ENCODE data around the gene TRIB2.
"Not testable (repeated sequence)": the region's sequence is repeated elsewhere in the genome, so short reads cannot be mapped to it uniquely, and the experiment has no call there.

Gene TRIB2

GRCh38 chr2:12716282-12717190 is at the start of gene TRIB2:
TSS of gene TRIB2 (plus strand) at chr2:12716936. CDS start at chr2:12718308, 1,372 bp downstream.
- DNase-seq: peak; percentile 90

DNA sequence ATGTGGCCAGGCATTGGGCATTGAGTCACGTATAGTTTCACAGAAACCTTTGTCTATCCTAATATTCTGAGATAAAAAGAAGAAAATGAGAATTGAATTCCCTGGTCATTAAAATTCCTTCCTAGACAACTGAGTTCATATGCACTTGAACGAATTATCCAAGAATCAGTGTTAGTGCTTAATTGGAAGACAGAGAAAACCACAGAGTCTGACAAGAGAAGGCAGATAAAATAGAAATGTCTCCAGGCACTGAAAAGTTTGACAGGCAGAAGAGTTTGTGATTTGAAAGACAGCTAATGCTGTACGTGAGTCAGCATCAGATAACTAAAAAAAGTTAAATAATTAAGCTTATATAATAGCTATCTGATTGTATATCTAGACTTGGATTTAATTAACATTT is 47.7 kb upstream of the TRIB2 start:
- DNase-seq: no peak

- no peak for DNase-seq
Observed at GRCh38 chr2:12672711-12673315, 43.9 kb upstream of the TRIB2 start.

- DNase-seq: no peak
Observed at GRCh38 chr2:12674644-12675328, 42.0 kb upstream of the TRIB2 start.

DNA sequence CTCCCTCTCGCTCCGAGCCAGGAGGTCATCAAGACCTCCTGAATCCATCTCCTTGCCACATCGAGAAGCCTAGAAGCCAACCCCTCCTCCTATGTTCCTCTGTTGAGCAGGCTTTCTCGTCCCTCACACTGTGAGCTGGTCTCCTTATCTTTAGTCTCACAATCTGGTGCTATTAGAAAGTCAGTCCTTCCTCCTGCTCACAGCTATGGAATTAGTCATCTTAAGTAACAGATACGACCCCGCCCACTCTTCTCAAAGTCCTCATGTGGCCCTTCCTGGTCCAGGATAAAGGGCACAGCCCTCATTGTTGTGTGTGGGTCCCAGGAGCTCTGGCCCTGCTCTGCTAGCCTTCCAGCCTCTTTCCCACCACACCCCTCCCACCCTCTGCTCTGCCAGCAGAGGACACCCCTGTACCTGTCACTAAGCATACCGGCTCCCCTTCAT is 41.4 kb upstream of the TRIB2 start:
- no peak for DNase-seq

DNA sequence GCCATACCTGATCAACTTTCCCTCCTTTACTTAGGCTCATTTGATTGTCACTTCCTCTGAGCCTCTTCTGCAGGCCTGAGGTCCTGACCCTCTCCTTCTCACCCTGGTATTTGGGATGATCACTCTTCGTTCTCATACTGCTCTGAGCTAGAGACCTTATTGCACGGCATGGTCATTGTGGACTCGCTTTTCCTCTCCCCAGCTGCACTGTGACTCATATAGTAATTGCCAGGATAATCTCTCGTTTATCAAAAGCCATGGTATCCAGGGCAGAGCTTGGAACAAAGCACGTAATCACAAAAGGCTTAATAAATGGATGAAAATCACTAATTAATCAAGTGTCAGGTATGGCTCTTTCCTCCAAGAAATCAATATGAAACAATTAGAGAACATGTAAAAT is 40.9 kb upstream of the TRIB2 start:
- no peak for DNase-seq

GRCh38 chr2:12676771-12677170 is 40.0 kb upstream of the TRIB2 start:
- no peak for DNase-seq

DNA sequence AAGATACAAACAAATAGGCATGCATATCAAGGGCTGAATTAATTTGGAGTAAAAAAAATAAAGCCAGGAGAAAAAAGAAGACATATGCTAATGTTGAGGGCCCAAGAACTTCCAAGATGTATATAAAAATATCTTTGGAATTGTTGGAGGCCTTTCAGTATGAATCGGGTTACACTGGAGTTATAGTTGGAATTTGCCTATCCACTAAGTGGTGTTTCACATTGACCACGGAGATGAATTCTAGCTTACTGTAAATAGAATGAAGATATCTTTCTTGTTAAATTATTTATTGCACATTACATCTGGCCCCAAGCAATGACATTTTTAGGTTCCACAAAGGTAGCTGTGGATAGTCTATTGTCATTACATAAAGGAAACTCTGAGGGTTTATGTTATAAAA is 38.5 kb upstream of the TRIB2 start:
- no peak for DNase-seq

DNA sequence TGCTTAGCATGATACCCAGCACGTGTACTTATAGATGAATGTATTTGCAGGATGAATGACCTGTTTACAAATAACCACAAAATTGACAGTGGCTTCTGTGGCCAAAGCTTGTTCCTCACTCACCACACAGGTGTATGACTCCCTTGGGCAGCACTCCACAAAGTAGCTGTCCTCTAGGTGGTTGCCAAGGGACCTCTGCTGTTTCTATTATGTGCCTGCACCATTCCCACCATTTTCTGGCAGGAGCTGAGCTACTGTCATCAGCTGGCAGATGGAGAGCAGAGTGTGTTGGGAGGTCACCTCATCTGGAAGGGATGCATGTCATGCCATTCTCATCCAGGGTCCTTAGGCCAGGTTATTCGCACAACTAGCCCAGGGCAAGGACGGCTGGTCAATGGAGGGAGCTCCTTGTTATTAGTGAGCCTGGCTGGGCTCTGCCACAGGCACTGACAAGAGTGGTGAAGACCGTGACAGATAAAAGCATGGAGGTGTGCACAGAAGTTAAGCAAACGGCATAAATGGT is 37.1 kb upstream of the TRIB2 start:
- DNase-seq: no peak

- not testable (repeated sequence) for DNase-seq
Observed at GRCh38 chr2:12680115-12680514, 36.6 kb upstream of the TRIB2 start.

- DNase-seq: no peak
Observed at GRCh38 chr2:12682017-12682416, 34.7 kb upstream of the TRIB2 start.

DNA sequence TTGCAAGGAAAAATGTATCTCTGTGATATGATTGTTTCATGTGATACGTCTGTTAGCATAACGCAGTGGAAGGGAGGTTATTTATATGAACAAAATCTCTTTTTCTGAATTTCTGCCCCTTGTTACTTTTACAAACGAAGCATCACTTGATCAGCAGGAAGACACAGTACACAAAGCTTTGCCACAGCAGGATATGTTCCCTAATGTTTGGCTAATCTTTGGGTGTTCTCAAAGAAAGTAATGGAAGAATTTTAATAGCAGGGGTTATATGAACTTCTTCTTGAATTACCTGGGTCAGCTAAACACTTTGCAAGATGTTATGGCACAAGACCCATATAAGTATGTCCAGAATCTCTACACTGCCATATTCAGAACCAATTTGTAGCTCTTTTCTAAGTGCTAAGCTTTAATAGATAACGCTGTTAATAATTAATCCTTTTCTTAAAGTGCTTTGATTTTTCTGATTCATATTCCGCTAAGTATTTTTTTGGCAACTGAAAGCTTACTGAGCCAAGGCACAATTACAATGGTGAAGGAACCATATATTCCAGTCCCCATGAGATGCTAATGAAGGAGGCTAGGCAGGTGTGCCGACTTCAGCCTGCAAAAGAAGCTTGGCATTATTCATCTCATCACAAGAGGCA is 33.2 kb upstream of the TRIB2 start:
- DNase-seq: no peak

DNA sequence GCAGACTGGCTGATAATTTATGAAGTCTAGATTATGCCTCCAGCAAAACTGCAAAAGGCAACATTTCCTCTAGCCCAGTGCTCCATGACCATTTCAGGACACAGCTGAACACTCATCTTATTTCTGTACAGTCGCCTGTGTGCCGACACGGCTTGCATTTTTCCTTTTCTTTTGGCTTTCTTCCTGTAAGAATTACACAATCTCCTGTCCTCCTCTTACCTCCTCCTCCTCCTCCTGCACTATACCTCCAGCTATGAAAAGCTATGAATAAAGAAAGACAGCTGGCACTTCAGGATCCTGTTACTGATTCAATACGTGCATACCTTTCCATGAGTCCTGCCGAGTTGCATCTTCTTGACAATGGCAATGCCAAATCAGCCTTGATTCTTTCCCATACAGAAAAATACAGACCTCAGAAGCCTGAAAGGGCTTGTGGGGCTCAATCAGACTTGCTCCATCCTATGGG is 32.2 kb upstream of the TRIB2 start:
- DNase-seq: no peak

GRCh38 chr2:12685145-12685544 is 31.6 kb upstream of the TRIB2 start:
- DNase-seq: no peak

DNA sequence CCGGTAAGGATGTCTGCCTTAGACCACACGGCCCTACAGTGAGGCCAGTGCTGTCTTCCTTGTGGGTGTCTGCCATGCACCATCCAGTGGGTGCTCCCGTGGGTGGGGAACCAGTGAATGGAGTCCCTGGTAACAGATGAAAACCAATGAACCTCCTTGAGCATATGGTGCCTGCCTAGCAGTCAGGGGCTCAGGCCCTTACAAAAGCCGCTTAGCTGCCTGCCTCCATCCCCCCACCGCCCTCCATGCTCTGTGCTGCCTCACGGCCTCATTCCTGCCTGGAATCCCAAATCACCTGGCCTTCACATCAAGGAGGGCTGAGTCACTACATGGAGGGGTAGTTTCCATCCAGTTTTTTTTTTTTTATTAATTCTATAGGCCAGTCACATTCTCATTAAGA is 30.8 kb upstream of the TRIB2 start:
- DNase-seq: no peak

GRCh38 chr2:12686708-12687283 is 29.9 kb upstream of the TRIB2 start:
- no peak for DNase-seq

DNA sequence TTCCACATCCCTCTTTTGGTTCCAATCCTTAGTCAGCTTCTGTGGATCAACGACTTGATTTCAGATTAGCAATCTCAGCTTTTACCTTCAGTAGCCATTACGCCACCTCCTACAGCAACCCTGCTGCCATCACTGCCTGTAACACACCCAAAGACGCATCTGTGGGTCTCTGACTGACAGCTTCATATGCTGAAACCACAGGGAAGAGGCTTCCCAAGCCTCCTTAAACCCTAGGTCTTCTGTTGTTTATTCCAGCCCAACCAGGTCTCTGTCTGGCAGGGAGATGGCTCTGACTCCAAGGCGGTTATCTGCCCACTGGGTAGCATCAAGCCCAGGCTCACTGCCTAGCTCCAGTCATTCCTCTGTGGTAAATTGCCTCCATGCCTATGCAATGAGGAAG is 28.6 kb upstream of the TRIB2 start:
- no peak for DNase-seq

DNA sequence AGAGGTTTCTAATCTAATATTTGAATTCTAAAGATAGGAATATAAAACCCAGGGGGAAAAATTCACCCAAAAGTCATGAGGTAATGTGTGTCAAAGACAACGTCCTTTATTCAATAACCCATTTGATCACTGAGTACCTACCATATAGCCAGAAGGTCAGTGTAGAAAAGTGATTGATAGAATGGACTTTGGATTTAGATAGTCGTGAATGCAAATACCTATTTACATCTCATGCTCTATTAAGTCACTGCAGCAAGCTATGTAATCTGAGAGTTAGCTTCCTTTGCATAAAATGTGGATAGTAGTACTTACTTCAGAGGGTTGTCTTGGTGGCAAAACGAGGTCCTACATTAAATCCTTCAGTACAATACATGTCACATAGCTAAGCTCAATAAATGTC is 27.8 kb upstream of the TRIB2 start:
- DNase-seq: no peak

GRCh38 chr2:12693509-12693908 is 23.2 kb upstream of the TRIB2 start:
- no peak for DNase-seq

GRCh38 chr2:12694990-12695774 is 21.6 kb upstream of the TRIB2 start:
- DNase-seq: no peak

- no peak for DNase-seq
Observed at GRCh38 chr2:12697617-12698016, 19.1 kb upstream of the TRIB2 start.

- no peak for DNase-seq
Observed at GRCh38 chr2:12700989-12701388, 15.7 kb upstream of the TRIB2 start.

Data from activated CD8-positive, alpha-beta memory T cell treated with anti-CD3 and anti-CD28 coated beads, Interleukin-2, amount 50 U/mL, for 48 hours (primary cell).